A549 (cell line): ENCODE data around the gene PIGL. TPM values are rescaled to one million over a fixed set of nuclear protein-coding genes. Genes with fewer than 3 reads are reported as not detected.

Experiments used
- CBX2 ChIP-seq: fragments of 200-600 bp; sonication (generic); IDR thresholded peaks from 2 replicates; pipeline ENCODE4 v1.6.1; 2016; ENCODE audit warnings: low read depth, mild to moderate bottlenecking, borderline replicate concordance
- CBX8 ChIP-seq: fragments of 200-600 bp; sonication (generic); IDR thresholded peaks from 2 replicates; pipeline ENCODE4 v1.6.1; 2016
- CEBPB ChIP-seq, 2 experiments: fragments of >200 bp in 1 of 2; sonication (Bioruptor Twin) in 1 of 2; formaldehyde crosslinking in 1 of 2; IDR thresholded peaks; 2 replicates each; pipeline ENCODE4 v1.6.1; 2012 to 2016
- CHD4 ChIP-seq: fragments of 200-600 bp; sonication (generic); IDR thresholded peaks from 2 replicates; pipeline ENCODE4 v1.6.1; 2016; ENCODE audit warnings: antibody characterized with exemption, mild to moderate bottlenecking, borderline replicate concordance
- EHF ChIP-seq: fragments of 250-450 bp; sonication (Bioruptor Pico); IDR thresholded peaks from 2 replicates; pipeline ENCODE4 v1.5.0; 2020; ENCODE audit warnings: mild to moderate bottlenecking
- EHMT2 ChIP-seq: fragments of 200-600 bp; sonication (generic); IDR thresholded peaks from 2 replicates; pipeline ENCODE4 v1.6.1; 2016; ENCODE audit warnings: antibody characterized with exemption, low read depth, mild to moderate bottlenecking, moderate library complexity
- ESRRA ChIP-seq: fragments of 150-350 bp; IDR thresholded peaks from 2 replicates; pipeline ENCODE4 v1.6.1; 2014; ENCODE audit warnings: mild to moderate bottlenecking, low read length, borderline replicate concordance
- FOSB ChIP-seq: fragments of 250-450 bp; sonication (Bioruptor Pico); IDR thresholded peaks from 2 replicates; pipeline ENCODE4 v1.5.0; 2020; ENCODE audit warnings: mild to moderate bottlenecking, moderate library complexity
- FOSL2 ChIP-seq, 2 experiments: fragments of 450-650 bp in 1 of 2; fragments of >200 bp in 1 of 2; sonication (Bioruptor Twin) in 1 of 2; formaldehyde crosslinking; IDR thresholded peaks; 2 replicates each; pipeline versions ENCODE4 v1.5.0 to v1.6.1; 2016 to 2020; ENCODE audit warnings: mild to moderate bottlenecking in 1 of 2, moderate library complexity in 1 of 2
- FOXS1 ChIP-seq: fragments of 250-450 bp; sonication (Bioruptor Pico); IDR thresholded peaks from 2 replicates; pipeline ENCODE4 v1.5.0; 2020; ENCODE audit warnings: mild to moderate bottlenecking, moderate library complexity
- HDAC2 ChIP-seq: fragments of 200-600 bp; sonication (generic); IDR thresholded peaks from 2 replicates; pipeline ENCODE4 v1.6.1; 2016
- HOXA7 ChIP-seq: fragments of 250-450 bp; sonication (Bioruptor Pico); IDR thresholded peaks from 2 replicates; pipeline ENCODE4 v1.5.0; 2020; ENCODE audit warnings: mild to moderate bottlenecking, moderate library complexity
- HOXB13 ChIP-seq: fragments of 250-450 bp; sonication (Bioruptor Pico); IDR thresholded peaks from 2 replicates; pipeline ENCODE4 v1.5.0; 2020; ENCODE audit warnings: low read depth, mild to moderate bottlenecking, moderate library complexity
- HOXB5 ChIP-seq: fragments of 250-450 bp; sonication (Bioruptor Pico); IDR thresholded peaks from 2 replicates; pipeline ENCODE4 v1.5.0; 2020; ENCODE audit warnings: mild to moderate bottlenecking, moderate library complexity
- JUNB ChIP-seq: fragments of >200 bp; sonication (Bioruptor Twin); formaldehyde crosslinking; IDR thresholded peaks from 2 replicates; pipeline ENCODE4 v1.6.1; 2016
- KDM1A ChIP-seq: fragments of 200-600 bp; sonication (generic); IDR thresholded peaks from 2 replicates; pipeline ENCODE4 v1.6.1; 2016; ENCODE audit warnings: low read depth, mild to moderate bottlenecking
- KDM5A ChIP-seq: fragments of 200-600 bp; sonication (generic); IDR thresholded peaks from 2 replicates; pipeline ENCODE4 v1.6.1; 2016; ENCODE audit warnings: antibody characterized with exemption, mild to moderate bottlenecking
- MAFK ChIP-seq: fragments of 450-650 bp; IDR thresholded peaks from 2 replicates; pipeline ENCODE4 v1.6.1; 2014; ENCODE audit not compliant: partially characterized antibody
- MAZ ChIP-seq: fragments of 150-350 bp; IDR thresholded peaks from 2 replicates; pipeline ENCODE4 v1.6.1; 2014; ENCODE audit warnings: antibody characterized with exemption, low read depth, low read length, borderline replicate concordance
- NFE2L2 ChIP-seq: fragments of 150-350 bp; conservative IDR thresholded peaks from 2 replicates; pipeline ENCODE4 v1.6.1; 2014; ENCODE audit warnings: low read length
- NPAS2 ChIP-seq: fragments of 250-450 bp; sonication (Bioruptor Pico); IDR thresholded peaks from 2 replicates; pipeline ENCODE4 v1.8.0; 2022; ENCODE audit warnings: mild to moderate bottlenecking, moderate library complexity, borderline replicate concordance
- NR3C1 ChIP-seq: fragments of >200 bp; sonication (Bioruptor Twin); formaldehyde crosslinking; IDR thresholded peaks from 3 replicates; pipeline ENCODE4 v1.6.1; 2017
- PBX3 ChIP-seq: IDR thresholded peaks from 2 replicates; pipeline ENCODE4 v1.6.1; 2012
- PHF8 ChIP-seq: fragments of 200-600 bp; sonication (generic); IDR thresholded peaks from 2 replicates; pipeline ENCODE4 v1.6.1; 2016; ENCODE audit warnings: low read depth, mild to moderate bottlenecking, antibody characterized with exemption, moderate library complexity, borderline replicate concordance
- POLR2A ChIP-seq: IDR thresholded peaks from 2 replicates; pipeline ENCODE4 v1.6.1; 2012; ENCODE audit warnings: mild to moderate bottlenecking, low read length
- POLR2AphosphoS2 ChIP-seq: conservative IDR thresholded peaks from 2 replicates; pipeline ENCODE4 v1.6.1; 2012; ENCODE audit warnings: low read length, improper control_type of control experiment, inconsistent platforms
- RAD21 ChIP-seq, 2 experiments: fragments of >200 bp in 1 of 2; sonication (Bioruptor Twin) in 1 of 2; formaldehyde crosslinking in 1 of 2; IDR thresholded peaks in 1 of 2; conservative IDR thresholded peaks in 1 of 2; 2 replicates in 1 of 2; 3 replicates in 1 of 2; pipeline ENCODE4 v1.6.1; 2012 to 2018; ENCODE audit warnings: inconsistent platforms in 1 of 2
- RCOR1 ChIP-seq: fragments of 150-350 bp; IDR thresholded peaks from 2 replicates; pipeline ENCODE4 v1.6.1; 2014; ENCODE audit warnings: antibody characterized with exemption, low read length, low read depth
- RFX5 ChIP-seq: fragments of 450-650 bp; IDR thresholded peaks from 2 replicates; pipeline ENCODE4 v1.7.1; 2014; ENCODE audit warnings: antibody characterized with exemption, mild to moderate bottlenecking, moderate library complexity
- RNF2 ChIP-seq: fragments of 200-600 bp; sonication (generic); IDR thresholded peaks from 2 replicates; pipeline ENCODE4 v1.6.1; 2016; ENCODE audit warnings: low read depth, mild to moderate bottlenecking, antibody characterized with exemption, moderate library complexity, borderline replicate concordance
- SMC3 ChIP-seq: fragments of >200 bp; sonication (Bioruptor Twin); formaldehyde crosslinking; IDR thresholded peaks from 3 replicates; pipeline ENCODE4 v1.6.1; 2018; ENCODE audit warnings: inconsistent platforms
- TFCP2L1 ChIP-seq: fragments of 250-450 bp; sonication (Bioruptor Pico); IDR thresholded peaks from 2 replicates; pipeline ENCODE4 v1.5.0; 2021; ENCODE audit warnings: mild to moderate bottlenecking
- ZC3H11A ChIP-seq: fragments of 450-650 bp; IDR thresholded peaks from 2 replicates; pipeline ENCODE4 v1.6.1; 2014; ENCODE audit warnings: antibody characterized with exemption, mild to moderate bottlenecking
- ZFP36 ChIP-seq: fragments of 450-650 bp; IDR thresholded peaks from 2 replicates; pipeline ENCODE4 v1.6.1; 2014; ENCODE audit warnings: borderline replicate concordance; ENCODE audit not compliant: partially characterized antibody
- ZNF302 ChIP-seq: fragments of 250-450 bp; sonication (Bioruptor Pico); IDR thresholded peaks from 2 replicates; pipeline ENCODE4 v1.9.0; 2021; ENCODE audit warnings: inconsistent platforms, mild to moderate bottlenecking, moderate library complexity
- polyA plus RNA-seq, 4 experiments: library from polyadenylated mRNA; depleted of rRNA in 3 of 4; stranded (reverse); fragments of >200 nt; fragmentation: RNase III in 1 of 4; extraction: RNeasy Plus Mini Kit Qiagen cat#74134 plus additional on column Dnase treatment in 1 of 4; gene quantifications; 2 replicates in 3 of 4; 3 replicates in 1 of 4; pipeline ENCODE4 v1.2.3, GENCODE V29; 2011 to 2017
- TF ChIP-seq, protein P1 (sequence below): fragments of >200 bp; sonication (Bioruptor Twin); formaldehyde crosslinking; IDR thresholded peaks from 3 replicates; pipeline ENCODE4 v1.6.1; 2016
- TF ChIP-seq, protein P2 (sequence below): fragments of 150-350 bp; IDR thresholded peaks from 2 replicates; pipeline ENCODE4 v1.6.1; 2014; ENCODE audit warnings: low read depth, mild to moderate bottlenecking, low read length
- TF ChIP-seq, protein P3 (sequence below): fragments of 250-450 bp; sonication (Bioruptor Pico); IDR thresholded peaks from 2 replicates; pipeline ENCODE4 v1.5.0; 2021; ENCODE audit warnings: mild to moderate bottlenecking, moderate library complexity, borderline replicate concordance
- TF ChIP-seq, protein P4 (sequence below): fragments of 450-650 bp; IDR thresholded peaks from 2 replicates; pipeline ENCODE4 v1.6.1; 2014; ENCODE audit warnings: antibody characterized with exemption

The PIGL gene
- polyA plus RNA-seq, 2 of the 4 experiments (the other 2 are of a cell fraction), result 27.5 to 35.1 TPM

DNA sequence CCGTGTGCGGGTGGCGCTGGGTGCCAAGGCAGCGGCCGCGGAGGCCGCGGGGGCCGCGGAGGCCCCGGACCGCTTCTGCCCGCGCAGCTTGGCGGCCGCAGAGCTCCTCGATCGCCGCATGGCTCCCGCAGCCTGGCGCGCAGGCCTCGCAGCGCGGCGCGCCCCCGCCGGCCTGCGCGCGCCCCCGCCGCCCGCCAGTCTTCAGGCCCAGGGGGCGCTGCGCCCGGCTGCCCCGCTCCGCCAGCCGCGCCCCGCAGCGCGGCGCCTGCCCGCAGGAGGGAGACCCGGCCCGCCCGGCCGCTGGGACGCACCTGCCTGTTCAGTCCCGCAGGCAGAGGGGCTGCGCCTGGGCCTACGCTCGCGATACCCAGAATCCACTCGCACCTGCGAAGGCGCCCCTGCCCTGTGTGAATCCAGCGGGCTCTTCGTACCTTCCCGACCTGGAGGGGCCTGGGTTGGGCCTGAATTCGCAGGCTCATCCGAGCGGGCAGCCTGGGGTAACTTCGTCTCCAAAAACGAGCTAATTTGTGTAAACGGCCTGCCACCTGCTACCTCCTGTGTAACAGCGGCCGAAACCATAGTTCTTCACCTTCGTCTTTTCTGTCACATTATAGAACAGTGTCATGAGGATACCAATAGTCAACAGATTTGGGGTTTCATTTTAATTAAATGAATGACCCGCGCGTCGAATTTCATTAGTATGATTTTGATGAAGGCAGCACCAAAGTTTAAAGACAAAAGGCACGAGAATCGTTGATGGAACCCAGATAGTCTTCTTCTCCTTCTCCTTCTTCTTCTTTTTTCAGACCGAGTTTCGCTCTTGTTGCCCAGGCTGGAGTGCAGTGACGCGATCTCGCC lies 136.5 kb downstream of the PIGL start, which contains the start of gene CENPV (continued):
- TF ChIP-seq SMC3, result peak; percentile 42; the same call in 2 of the 3 replicates
- TF ChIP-seq POLR2AphosphoS2, result no peak
- TF ChIP-seq RCOR1, result no peak
- TF ChIP-seq KDM5A, result no peak
- TF ChIP-seq, protein P1, sequence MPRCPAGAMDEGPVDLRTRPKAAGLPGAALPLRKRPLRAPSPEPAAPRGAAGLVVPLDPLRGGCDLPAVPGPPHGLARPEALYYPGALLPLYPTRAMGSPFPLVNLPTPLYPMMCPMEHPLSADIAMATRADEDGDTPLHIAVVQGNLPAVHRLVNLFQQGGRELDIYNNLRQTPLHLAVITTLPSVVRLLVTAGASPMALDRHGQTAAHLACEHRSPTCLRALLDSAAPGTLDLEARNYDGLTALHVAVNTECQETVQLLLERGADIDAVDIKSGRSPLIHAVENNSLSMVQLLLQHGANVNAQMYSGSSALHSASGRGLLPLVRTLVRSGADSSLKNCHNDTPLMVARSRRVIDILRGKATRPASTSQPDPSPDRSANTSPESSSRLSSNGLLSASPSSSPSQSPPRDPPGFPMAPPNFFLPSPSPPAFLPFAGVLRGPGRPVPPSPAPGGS, result peak; percentile 92
- TF ChIP-seq HDAC2, result no peak
- TF ChIP-seq MAZ, result no peak
- no peak for TF ChIP-seq FOSB (CRISPR knock-in tag)
- TF ChIP-seq POLR2A, result peak; percentile 82
- no peak for TF ChIP-seq PBX3
- TF ChIP-seq JUNB, result no peak
- no peak for TF ChIP-seq NFE2L2
- TF ChIP-seq, protein P2, sequence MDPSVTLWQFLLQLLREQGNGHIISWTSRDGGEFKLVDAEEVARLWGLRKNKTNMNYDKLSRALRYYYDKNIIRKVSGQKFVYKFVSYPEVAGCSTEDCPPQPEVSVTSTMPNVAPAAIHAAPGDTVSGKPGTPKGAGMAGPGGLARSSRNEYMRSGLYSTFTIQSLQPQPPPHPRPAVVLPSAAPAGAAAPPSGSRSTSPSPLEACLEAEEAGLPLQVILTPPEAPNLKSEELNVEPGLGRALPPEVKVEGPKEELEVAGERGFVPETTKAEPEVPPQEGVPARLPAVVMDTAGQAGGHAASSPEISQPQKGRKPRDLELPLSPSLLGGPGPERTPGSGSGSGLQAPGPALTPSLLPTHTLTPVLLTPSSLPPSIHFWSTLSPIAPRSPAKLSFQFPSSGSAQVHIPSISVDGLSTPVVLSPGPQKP, result no peak
- TF ChIP-seq RAD21 (conservative IDR thresholded peaks at IDR 0.05 in 1 of 2, IDR thresholded peaks at IDR 0.05 in 1 of 2), result no peak
- no peak for TF ChIP-seq PHF8
- TF ChIP-seq CEBPB (IDR thresholded peaks at IDR 0.05), result no peak
- TF ChIP-seq TFCP2L1 (CRISPR knock-in tag), result no peak
- TF ChIP-seq MAFK, result no peak
- TF ChIP-seq RNF2, result no peak
- TF ChIP-seq ESRRA, result no peak
- TF ChIP-seq CHD4, result no peak
- no peak for TF ChIP-seq EHF (CRISPR knock-in tag)
- no peak for TF ChIP-seq FOSL2 (IDR thresholded peaks at IDR 0.05)
- no peak; the same call in 1 of the 2 replicates for TF ChIP-seq FOSL2 (CRISPR knock-in tag; IDR thresholded peaks at IDR 0.05)
- no peak for TF ChIP-seq ZC3H11A
- TF ChIP-seq KDM1A, result no peak
- TF ChIP-seq, protein P3, sequence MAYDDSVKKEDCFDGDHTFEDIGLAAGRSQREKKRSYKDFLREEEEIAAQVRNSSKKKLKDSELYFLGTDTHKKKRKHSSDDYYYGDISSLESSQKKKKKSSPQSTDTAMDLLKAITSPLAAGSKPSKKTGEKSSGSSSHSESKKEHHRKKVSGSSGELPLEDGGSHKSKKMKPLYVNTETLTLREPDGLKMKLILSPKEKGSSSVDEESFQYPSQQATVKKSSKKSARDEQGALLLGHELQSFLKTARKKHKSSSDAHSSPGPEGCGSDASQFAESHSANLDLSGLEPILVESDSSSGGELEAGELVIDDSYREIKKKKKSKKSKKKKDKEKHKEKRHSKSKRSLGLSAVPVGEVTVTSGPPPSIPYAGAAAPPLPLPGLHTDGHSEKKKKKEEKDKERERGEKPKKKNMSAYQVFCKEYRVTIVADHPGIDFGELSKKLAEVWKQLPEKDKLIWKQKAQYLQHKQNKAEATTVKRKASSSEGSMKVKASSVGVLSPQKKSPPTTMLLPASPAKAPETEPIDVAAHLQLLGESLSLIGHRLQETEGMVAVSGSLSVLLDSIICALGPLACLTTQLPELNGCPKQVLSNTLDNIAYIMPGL (CRISPR knock-in tag), result peak; percentile 28; the same call in 1 of the 2 replicates
- TF ChIP-seq FOXS1 (CRISPR knock-in tag), result no peak
- no peak for TF ChIP-seq NPAS2 (CRISPR knock-in tag)
- TF ChIP-seq HOXA7 (CRISPR knock-in tag), result no peak
- TF ChIP-seq CBX8, result no peak
- no peak for TF ChIP-seq HOXB13
- TF ChIP-seq NR3C1, result no peak
- TF ChIP-seq, protein P4, sequence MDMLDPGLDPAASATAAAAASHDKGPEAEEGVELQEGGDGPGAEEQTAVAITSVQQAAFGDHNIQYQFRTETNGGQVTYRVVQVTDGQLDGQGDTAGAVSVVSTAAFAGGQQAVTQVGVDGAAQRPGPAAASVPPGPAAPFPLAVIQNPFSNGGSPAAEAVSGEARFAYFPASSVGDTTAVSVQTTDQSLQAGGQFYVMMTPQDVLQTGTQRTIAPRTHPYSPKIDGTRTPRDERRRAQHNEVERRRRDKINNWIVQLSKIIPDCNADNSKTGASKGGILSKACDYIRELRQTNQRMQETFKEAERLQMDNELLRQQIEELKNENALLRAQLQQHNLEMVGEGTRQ, result no peak
- no peak for TF ChIP-seq EHMT2
- no peak for TF ChIP-seq CBX2
- TF ChIP-seq ZNF302 (CRISPR knock-in tag), result no peak
- no peak for TF ChIP-seq RFX5
- TF ChIP-seq HOXB5, result no peak
- no peak for TF ChIP-seq ZFP36
